Spinal cord (tissue), 10 donors: ENCODE results near the gene CD207. TPM values are rescaled to one million over a fixed set of nuclear protein-coding genes. Genes with fewer than 3 reads are reported as not detected.
"Not testable (repeated sequence)": the region's sequence is repeated elsewhere in the genome, so short reads cannot be mapped to it uniquely, and the experiment has no call there.

Source experiments
- DNase-seq, 6 donors: peaks; one replicate each; pipeline versions ENCODE4 v3.0.0 to v3.0.0-alpha.2; 2013 to 2015; ENCODE audit warnings: low spot score in 6 of 6, low read depth in 4 of 6
- H3K27ac ChIP-seq: one replicate; pipeline ENCODE4 v1.5.1; 2013; ENCODE audit warnings: low read depth, low read length, control low read depth
- H3K27me3 ChIP-seq: one replicate; pipeline ENCODE4 v1.6.1; 2013; ENCODE audit warnings: low read length; ENCODE audit not compliant: control insufficient read depth, insufficient read depth
- H3K36me3 ChIP-seq: one replicate; pipeline ENCODE4 v1.6.1; 2013; ENCODE audit warnings: low read length; ENCODE audit not compliant: control insufficient read depth, insufficient read depth
- H3K4me1 ChIP-seq: one replicate; pipeline ENCODE4 v1.6.1; 2013; ENCODE audit warnings: low read length; ENCODE audit not compliant: control insufficient read depth, insufficient read depth
- H3K4me3 ChIP-seq: one replicate; pipeline ENCODE4 v1.5.1; 2013; ENCODE audit warnings: low read depth, low read length, control low read depth
- H3K9me3 ChIP-seq: one replicate; pipeline ENCODE4 v1.6.1; 2013; ENCODE audit warnings: low read length; ENCODE audit not compliant: control insufficient read depth, insufficient read depth
- WGBS: methylation state at CpG from one replicate; pipeline ENCODE4 v1.1.5; 2013; ENCODE audit warnings: missing lambda C conversion rate; ENCODE audit not compliant: insufficient coverage; 5-methylcytosine and 5-hydroxymethylcytosine counted together
- long read RNA-seq, 4 donors: transcript quantifications; one replicate each; lab custom pipeline, GENCODE V29; 2026
- polyA plus RNA-seq, 2 donors: library from polyadenylated mRNA; unstranded; fragments of 120-200 nt; gene quantifications; one replicate each; pipeline ENCODE4 v1.2.1, GENCODE V29; 2013; ENCODE audit not compliant: insufficient read length in 2 of 2
- total RNA-seq, 2 donors: library from RNA; depleted of rRNA in 1 of 2; stranded (reverse); fragments of 120-200 nt in 1 of 2; fragments of >200 nt in 1 of 2; gene quantifications; one replicate each; pipeline versions ENCODE4 v1.2.3 to v1.2.4, GENCODE V29; 2013 to 2014
- donor health status: healthy.

CD207 gene
- total RNA-seq (under 1 TPM in 1 of 2 donors, not detected in 1; 0.06 TPM), polyA plus RNA-seq (not detected)
- long read RNA-seq, donor 1: 0 reads
- long read RNA-seq, donor 2: 0 reads
- long read RNA-seq, donor 3: 0 reads
- long read RNA-seq, donor 4: 0 reads

DNA sequence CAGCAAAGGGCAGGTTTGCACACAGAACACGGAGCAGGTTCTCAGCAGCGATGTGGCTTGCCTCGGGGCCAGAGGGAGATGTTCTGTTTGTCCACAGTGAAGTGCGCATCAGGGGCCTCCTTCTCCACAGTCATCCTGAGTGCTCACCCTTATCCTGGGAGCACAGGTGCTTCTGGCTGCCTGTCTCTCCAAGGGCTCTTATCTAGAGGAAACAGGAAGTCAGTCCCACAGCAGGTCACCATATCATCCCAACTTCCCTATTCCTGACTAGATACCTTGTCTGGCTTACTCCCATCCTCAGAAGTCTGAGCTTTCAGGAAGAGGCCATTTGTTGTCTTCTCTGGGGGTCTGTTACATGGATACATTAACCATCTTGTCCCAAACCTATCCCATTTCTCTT is at the start of gene CD207:
Gene CD207, minus strand, starts transcription at position 174 of the 400 bp plus-strand sequence. Its CDS starts 40 bp downstream, at position 134.
- no peak for DNase-seq
- H3K27ac ChIP-seq: no peak within 1 kb of the TSS
- H3K36me3 ChIP-seq: no peaks in the 10 kb centered on the region
- no peak within 1 kb of the TSS for H3K4me3 ChIP-seq
- no peaks in the 10 kb centered on the region for H3K9me3 ChIP-seq
- no peaks in the 10 kb centered on the region for H3K4me1 ChIP-seq
- 85% methylated on average over 3 of the region's 4 CpGs for WGBS
- H3K27me3 ChIP-seq: no peaks in the 10 kb centered on the region

DNA sequence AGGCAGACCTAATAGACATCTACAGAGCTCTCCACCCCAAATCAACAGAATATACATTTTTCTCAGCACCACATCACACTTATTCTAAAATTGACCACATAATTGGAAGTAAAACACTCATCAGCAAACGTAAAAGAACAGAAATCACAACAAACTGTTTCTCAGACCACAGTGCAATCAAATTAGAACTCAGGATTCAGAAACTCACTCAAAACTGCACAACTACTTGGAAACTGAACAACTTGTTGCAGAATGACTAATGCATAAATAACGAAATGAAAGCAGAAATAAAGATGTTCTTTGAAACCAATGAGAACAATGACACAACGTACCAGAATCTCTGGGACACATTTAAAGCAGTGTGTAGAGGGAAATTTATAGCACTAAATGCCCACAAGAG is 42.9 kb upstream of the CD207 start:
- H3K9me3 ChIP-seq, H3K36me3 ChIP-seq, H3K4me1 ChIP-seq, H3K4me3 ChIP-seq, DNase-seq, H3K27ac ChIP-seq: not testable (repeated sequence)
- WGBS: 100% methylated on average over 1 of the region's 3 CpGs
- peaks cover 26% of the 10 kb centered on the region for H3K27me3 ChIP-seq

GRCh38 chr2:70876138-70876537 is 40.5 kb upstream of the CD207 start:
- not testable (repeated sequence) for H3K27ac ChIP-seq, DNase-seq, H3K9me3 ChIP-seq, H3K4me1 ChIP-seq, H3K4me3 ChIP-seq, H3K36me3 ChIP-seq
- peaks cover 35% of the 10 kb centered on the region for H3K27me3 ChIP-seq
- WGBS: 78% methylated on average over 8 of the region's 9 CpGs

DNA sequence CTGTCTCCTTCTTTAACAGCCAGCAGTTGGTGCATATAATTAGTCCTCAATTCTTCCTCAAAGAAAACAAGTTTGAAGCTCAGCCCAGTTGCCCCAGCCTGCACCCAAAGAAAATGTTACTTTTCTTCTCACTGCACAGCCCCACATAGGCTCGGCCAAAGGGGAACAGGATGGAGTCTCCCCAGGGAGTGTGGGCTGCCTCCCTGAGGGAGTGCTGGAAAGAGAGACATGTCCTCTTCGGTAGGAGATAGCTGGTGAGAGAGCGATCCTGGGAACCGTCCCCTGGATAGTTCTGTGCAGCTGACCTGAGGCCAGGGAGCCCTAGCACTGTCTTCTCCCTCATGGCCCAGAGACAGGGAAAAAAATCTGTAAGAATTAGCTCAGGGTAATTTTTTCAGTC is 37.9 kb upstream of the CD207 start:
- Histone ChIP-seq H3K27me3 (peaks cover 38% of the 10 kb centered on the region), H3K27ac (no peak overlapping the region), H3K4me1 (peaks cover 10% of the 10 kb centered on the region), H3K9me3 (no peaks in the 10 kb centered on the region), H3K4me3 (no peak overlapping the region), H3K36me3 (no peaks in the 10 kb centered on the region)
- DNase-seq: no peak
- WGBS: 54% methylated on average over 4 of the region's 4 CpGs

DNA sequence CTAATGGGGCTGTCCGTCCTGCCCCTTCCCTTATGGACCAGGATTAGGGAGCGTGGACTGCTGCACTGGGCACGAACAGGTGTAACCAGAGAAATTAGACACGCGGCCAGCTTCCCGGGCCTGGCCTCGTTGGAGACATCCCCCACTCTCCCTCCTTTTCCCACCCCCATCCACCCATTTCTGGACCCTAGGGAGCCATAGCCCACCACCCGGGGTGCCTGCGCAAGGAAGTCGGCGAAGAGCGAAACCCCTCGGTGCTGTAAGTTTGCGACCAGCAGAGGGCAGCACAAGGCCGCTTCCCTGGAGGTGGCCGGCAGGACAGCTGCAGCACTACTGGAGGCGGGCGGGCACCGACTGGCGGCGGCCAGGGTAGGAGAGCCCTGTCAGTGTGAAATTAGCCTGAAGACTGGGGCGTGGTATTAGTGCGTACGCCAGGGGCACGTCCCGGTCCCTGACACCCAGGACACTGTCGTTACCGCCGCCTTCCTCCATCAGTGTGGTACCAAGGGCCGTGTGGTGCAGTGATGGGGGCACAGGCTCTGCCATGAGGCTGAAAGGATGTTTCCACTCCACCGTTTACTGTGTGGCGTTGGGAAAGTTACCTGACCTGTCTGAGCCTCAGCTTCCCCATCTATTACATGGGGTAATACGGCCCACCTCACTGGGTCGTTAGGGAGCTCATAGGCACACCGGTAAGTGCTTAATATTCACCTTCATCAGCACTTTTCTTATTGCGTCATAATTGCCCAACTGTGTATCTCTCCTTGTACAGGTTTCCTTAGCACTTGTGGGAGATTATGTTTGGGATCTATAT is 36.0 kb upstream of the CD207 start:
- Histone ChIP-seq H3K9me3 (no peaks in the 10 kb centered on the region), H3K27me3 (peaks cover 38% of the 10 kb centered on the region), H3K4me1 (peaks cover 10% of the 10 kb centered on the region), H3K36me3 (no peaks in the 10 kb centered on the region), H3K4me3 (no peak overlapping the region), H3K27ac (no peak overlapping the region)
- peak in 5 of 6 donors; percentile 40 to 85 (median 54) for DNase-seq
- 11% methylated on average over 35 of the region's 36 CpGs for WGBS

- peaks cover 38% of the 10 kb centered on the region for H3K27me3 ChIP-seq
- no peaks in the 10 kb centered on the region for H3K9me3 ChIP-seq
- no peaks in the 10 kb centered on the region for H3K36me3 ChIP-seq
- peaks cover 10% of the 10 kb centered on the region for H3K4me1 ChIP-seq
- H3K27ac ChIP-seq: no peak overlapping the region
- DNase-seq: peak in 1 of 6 donors; percentile 25
- H3K4me3 ChIP-seq: no peak overlapping the region
- 55% methylated on average over 4 of the region's 5 CpGs for WGBS
Measured at GRCh38 chr2:70870790-70871189, 35.2 kb upstream of the CD207 start.

DNA sequence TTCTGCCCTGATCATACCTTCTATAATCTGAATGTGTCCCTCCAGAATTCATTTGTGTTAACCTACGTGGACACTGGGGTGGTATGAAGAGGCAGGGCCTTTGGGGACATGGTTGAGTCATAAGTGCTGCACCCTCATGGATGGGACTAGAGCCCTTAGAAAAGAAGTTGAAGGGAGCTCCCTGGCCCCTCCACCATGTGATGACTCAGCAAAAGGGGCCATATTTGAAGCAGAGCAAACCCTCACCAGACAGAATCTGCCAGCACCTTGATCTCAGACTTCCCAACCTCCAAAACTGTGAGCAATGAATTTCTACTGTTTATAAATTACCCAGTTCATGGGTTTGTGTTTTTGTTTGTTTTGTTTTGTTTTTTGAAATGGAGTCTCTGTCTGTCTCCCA is 33.4 kb upstream of the CD207 start:
- no peak for DNase-seq
- no peak overlapping the region for H3K4me3 ChIP-seq
- no peaks in the 10 kb centered on the region for H3K9me3 ChIP-seq
- peaks cover 32% of the 10 kb centered on the region for H3K27me3 ChIP-seq
- no CpG with 5 or more reads among the region's 1 CpG for WGBS
- no peaks in the 10 kb centered on the region for H3K36me3 ChIP-seq
- peaks cover 10% of the 10 kb centered on the region for H3K4me1 ChIP-seq
- H3K27ac ChIP-seq: no peak overlapping the region

DNA sequence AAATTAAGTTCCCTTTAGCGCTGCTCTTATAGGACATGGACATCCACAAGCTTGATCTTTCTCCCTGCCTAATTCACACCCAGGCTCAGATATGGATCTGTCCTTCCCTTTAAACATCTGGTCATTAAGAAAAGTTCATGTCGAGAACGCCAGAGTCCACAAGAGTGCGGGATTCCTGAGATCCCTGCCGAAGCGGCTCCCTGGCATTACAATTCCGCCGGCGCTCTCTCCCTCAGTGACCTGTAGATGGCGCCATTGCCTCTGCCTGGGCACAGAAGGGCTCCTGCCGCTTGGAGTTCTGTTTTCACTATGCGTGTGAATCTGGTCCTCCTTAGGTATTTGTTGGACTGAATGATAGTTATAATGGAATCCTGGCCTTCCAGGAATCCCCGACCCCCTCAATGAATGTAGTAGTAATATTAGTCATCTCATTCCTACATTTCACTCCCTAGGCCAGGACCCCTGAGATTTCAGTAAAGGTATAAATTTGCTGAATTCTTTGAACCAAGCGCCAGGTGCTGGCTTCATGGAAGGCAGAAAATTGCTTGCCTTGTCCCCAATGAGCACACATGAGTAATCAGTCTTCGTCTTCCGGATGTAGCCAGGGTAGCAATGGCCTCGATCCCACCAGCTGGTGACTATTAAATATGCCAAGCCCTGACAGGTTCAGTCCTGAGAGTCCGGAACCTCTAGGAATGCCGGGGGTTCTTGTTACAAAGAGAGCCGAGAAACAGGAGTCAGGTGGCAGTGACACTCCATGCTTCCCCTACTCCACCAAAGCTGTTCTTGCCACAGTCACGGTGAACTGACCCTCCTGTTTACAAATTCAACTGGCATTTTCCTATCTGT is 26.4 kb upstream of the CD207 start:
- H3K9me3 ChIP-seq: no peaks in the 10 kb centered on the region
- H3K4me3 ChIP-seq: no peak overlapping the region
- H3K27me3 ChIP-seq: peaks cover 46% of the 10 kb centered on the region
- H3K4me1 ChIP-seq: peaks cover 6% of the 10 kb centered on the region
- WGBS: 28% methylated on average over 18 of the region's 21 CpGs
- peak in 5 of 6 donors; percentile 61 to 93 (median 67) for DNase-seq
- H3K27ac ChIP-seq: no peak overlapping the region
- H3K36me3 ChIP-seq: no peaks in the 10 kb centered on the region

DNA sequence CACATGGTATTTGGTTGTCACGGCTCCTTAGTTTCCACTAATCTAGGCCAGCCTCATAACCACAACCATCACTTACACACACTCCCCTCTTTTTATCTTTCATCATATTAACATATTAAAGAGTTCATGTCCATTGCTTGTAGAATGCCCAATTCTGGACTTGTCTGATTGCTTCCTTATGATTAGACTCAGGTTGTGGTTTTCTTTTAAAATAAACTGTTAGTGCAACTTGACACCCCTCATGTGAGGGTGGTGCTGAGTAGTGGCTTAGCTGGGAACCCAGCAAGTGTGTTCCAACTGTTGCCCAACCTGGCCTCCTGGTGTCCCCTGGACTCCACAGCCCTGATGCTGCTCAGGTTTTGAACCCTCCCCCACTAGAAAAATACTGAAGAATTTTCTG is 20.1 kb upstream of the CD207 start:
- H3K9me3 ChIP-seq: no peaks in the 10 kb centered on the region
- H3K4me1 ChIP-seq: no peaks in the 10 kb centered on the region
- WGBS: 86% methylated on average over 1 of the region's 1 CpG
- peaks cover 19% of the 10 kb centered on the region for H3K27me3 ChIP-seq
- DNase-seq: no peak
- H3K36me3 ChIP-seq: no peaks in the 10 kb centered on the region
- no peak overlapping the region for H3K4me3 ChIP-seq
- no peak overlapping the region for H3K27ac ChIP-seq
